Nephron progenitor cell (in vitro differentiated cells): ENCODE results near the gene HOXC5.
"Not testable (repeated sequence)": the region's sequence is repeated elsewhere in the genome, so short reads cannot be mapped to it uniquely, and the experiment has no call there.

Experiments used
- DNase-seq: peaks from one replicate; pipeline ENCODE4 v3.0.0; 2021
- H3K27ac Mint-ChIP-seq: 2 replicates; pipeline ENCODE4 v1.8.0; 2021; ENCODE audit warnings: mild to moderate bottlenecking, moderate library complexity, mixed read lengths
- H3K27me3 Mint-ChIP-seq: 2 replicates; pipeline ENCODE4 v1.8.0; 2021; ENCODE audit warnings: mild to moderate bottlenecking, low read depth, mixed read lengths; ENCODE audit not compliant: poor library complexity
- H3K36me3 Mint-ChIP-seq: 2 replicates; pipeline ENCODE4 v1.8.0; 2021; ENCODE audit warnings: low read depth, mixed read lengths
- H3K4me1 Mint-ChIP-seq: 2 replicates; pipeline ENCODE4 v1.8.0; 2021; ENCODE audit warnings: mixed read lengths
- H3K4me3 Mint-ChIP-seq: 2 replicates; pipeline ENCODE4 v1.8.0; 2021; ENCODE audit warnings: mild to moderate bottlenecking, moderate library complexity, mixed read lengths
- H3K9me3 Mint-ChIP-seq: 2 replicates; pipeline ENCODE4 v1.8.0; 2021; ENCODE audit warnings: mild to moderate bottlenecking, moderate library complexity, mixed read lengths
- CTCF ChIP-seq: fragments of 200-600 bp; sonication (generic); IDR thresholded peaks from 2 replicates; pipeline ENCODE4 v1.5.0; 2021; ENCODE audit warnings: antibody characterized with exemption

Gene HOXC5

GRCh38 chr12:54081581-54082396, 48.9 kb downstream of the HOXC5 start:
- H3K9me3 Mint-ChIP-seq, H3K36me3 Mint-ChIP-seq, H3K27me3 Mint-ChIP-seq: not testable (repeated sequence)
- Mint-ChIP-seq H3K27ac (peak overlapping the region; percentile 100), H3K4me3 (peak overlapping the region; percentile 92), H3K4me1 (peaks cover 96% of the 10 kb centered on the region)
- DNase-seq, result peak; percentile 64

- Mint-ChIP-seq H3K4me3 (peak overlapping the region; percentile 92), H3K27ac (peak overlapping the region; percentile 100), H3K9me3 (no peaks in the 10 kb centered on the region), H3K4me1 (peaks cover 96% of the 10 kb centered on the region), H3K36me3 (no peaks in the 10 kb centered on the region), H3K27me3 (peaks cover 6% of the 10 kb centered on the region)
- DNase-seq, result peak; percentile 78
- TF ChIP-seq CTCF, result no peak
These were observed 49.6 kb downstream of the HOXC5 start for GRCh38 chr12:54082397-54082892.
